SK-N-SH treated with all-trans-retinoic acid at 6 μM for 48 hours (cell line): ENCODE results near the gene ACSM3.

Source experiments
- ATAC-seq: fragments of 200-7000 bp; cut with Tn5 transposase; 3 replicates; pipeline ENCODE4 v1.9.1; 2020; ENCODE audit warnings: mild to moderate bottlenecking, moderate library complexity
- ARNTL ChIP-seq: fragments of 450-650 bp; formaldehyde crosslinking; IDR thresholded peaks from 2 replicates; pipeline ENCODE4 v1.5.0; 2020; ENCODE audit warnings: low read depth, mild to moderate bottlenecking, moderate library complexity, borderline replicate concordance
- BACH2 ChIP-seq: fragments of 250-450 bp; sonication (Bioruptor Pico); IDR thresholded peaks from 2 replicates; pipeline ENCODE4 v1.9.0; 2021; ENCODE audit warnings: mild to moderate bottlenecking, borderline replicate concordance
- CSDC2 ChIP-seq: fragments of 250-450 bp; sonication (Bioruptor Pico); IDR thresholded peaks from 2 replicates; pipeline ENCODE4 v1.5.0; 2020; ENCODE audit warnings: mild to moderate bottlenecking, moderate library complexity
- CSRNP3 ChIP-seq: fragments of 250-450 bp; sonication (Bioruptor Pico); IDR thresholded peaks from 2 replicates; pipeline ENCODE4 v1.5.1; 2021; ENCODE audit warnings: mild to moderate bottlenecking, moderate library complexity
- ESRRG ChIP-seq: fragments of 250-450 bp; sonication (Bioruptor Pico); IDR thresholded peaks from 2 replicates; pipeline ENCODE4 v1.6.1; 2021; ENCODE audit warnings: mild to moderate bottlenecking
- GLIS3 ChIP-seq: fragments of 250-450 bp; sonication (Bioruptor Pico); IDR thresholded peaks from 2 replicates; pipeline ENCODE4 v1.5.0; 2020; ENCODE audit warnings: mild to moderate bottlenecking, moderate library complexity
- ISL1 ChIP-seq: fragments of 250-450 bp; sonication (Bioruptor Pico); IDR thresholded peaks from 2 replicates; pipeline ENCODE4 v2.1.2; 2022; ENCODE audit warnings: mild to moderate bottlenecking, moderate library complexity
- OSR1 ChIP-seq: fragments of 250-450 bp; sonication (Bioruptor Pico); IDR thresholded peaks from 2 replicates; pipeline ENCODE4 v1.8.0; 2022; ENCODE audit warnings: moderate library complexity, mild to moderate bottlenecking, inconsistent platforms
- PPARA ChIP-seq: fragments of 250-450 bp; sonication (Bioruptor Pico); IDR thresholded peaks from 2 replicates; pipeline ENCODE4 v1.5.0; 2020; ENCODE audit warnings: mild to moderate bottlenecking, borderline replicate concordance
- RARB ChIP-seq: fragments of 250-450 bp; sonication (Bioruptor Pico); IDR thresholded peaks from 2 replicates; pipeline ENCODE4 v1.8.0; 2021; ENCODE audit warnings: mild to moderate bottlenecking, moderate library complexity
- TCF4 ChIP-seq: fragments of 250-450 bp; sonication (Bioruptor Pico); IDR thresholded peaks from 2 replicates; pipeline ENCODE4 v1.8.0; 2021; ENCODE audit warnings: mild to moderate bottlenecking, moderate library complexity, borderline replicate concordance
- TOX ChIP-seq: fragments of 250-450 bp; sonication (Bioruptor Pico); IDR thresholded peaks from 2 replicates; pipeline ENCODE4 v1.8.0; 2021; ENCODE audit warnings: mild to moderate bottlenecking, moderate library complexity, borderline replicate concordance
- TSHZ2 ChIP-seq: fragments of 250-450 bp; sonication (Bioruptor Pico); IDR thresholded peaks from 2 replicates; pipeline ENCODE4 v1.5.0; 2020; ENCODE audit warnings: mild to moderate bottlenecking, moderate library complexity
- ZC3H10 ChIP-seq: fragments of 250-450 bp; sonication (Bioruptor Pico); IDR thresholded peaks from 2 replicates; pipeline ENCODE4 v1.5.1; 2021; ENCODE audit warnings: mild to moderate bottlenecking, moderate library complexity
- ZFP30 ChIP-seq: fragments of 450-650 bp; formaldehyde crosslinking; IDR thresholded peaks from 2 replicates; pipeline ENCODE4 v1.5.0; 2022; ENCODE audit warnings: mild to moderate bottlenecking, moderate library complexity
- ZNF565 ChIP-seq: fragments of 450-650 bp; formaldehyde crosslinking; conservative IDR thresholded peaks from 2 replicates; pipeline ENCODE4 v1.5.0; 2020; ENCODE audit warnings: low read depth, mild to moderate bottlenecking, moderate library complexity
- ZNF70 ChIP-seq: fragments of 450-650 bp; formaldehyde crosslinking; IDR thresholded peaks from 2 replicates; pipeline ENCODE4 v1.5.0; 2020; ENCODE audit warnings: mild to moderate bottlenecking, moderate library complexity
- ZNF8 ChIP-seq: fragments of 450-650 bp; formaldehyde crosslinking; IDR thresholded peaks from 2 replicates; pipeline ENCODE4 v1.5.0; 2020; ENCODE audit warnings: mild to moderate bottlenecking, moderate library complexity
- TF ChIP-seq, protein P1 (sequence below): fragments of 250-450 bp; sonication (Bioruptor Pico); IDR thresholded peaks from 2 replicates; pipeline ENCODE4 v1.8.0; 2020; ENCODE audit warnings: mild to moderate bottlenecking, moderate library complexity, borderline replicate concordance
- TF ChIP-seq, protein P2 (sequence below): fragments of 250-450 bp; sonication (Bioruptor Pico); IDR thresholded peaks from 2 replicates; pipeline ENCODE4 v1.5.1; 2020; ENCODE audit warnings: low read depth, mild to moderate bottlenecking, moderate library complexity

ACSM3 gene

GRCh38 chr16:20744922-20745440 lies 18.8 kb upstream of the ACSM3 start (continued):
- no peak for TF ChIP-seq CSRNP3 (CRISPR knock-in tag)
- no peak for TF ChIP-seq ZNF70
- TF ChIP-seq ZFP30: no peak
- no peak for TF ChIP-seq CSDC2 (CRISPR knock-in tag)
- no peak for TF ChIP-seq PPARA (CRISPR knock-in tag)
- no peak for TF ChIP-seq ZC3H10 (CRISPR knock-in tag)

- no peak for ATAC-seq
- TF ChIP-seq ZNF565 (CRISPR knock-in tag): no peak
- TF ChIP-seq RARB (CRISPR knock-in tag): no peak
- no peak for TF ChIP-seq ARNTL (CRISPR knock-in tag)
- TF ChIP-seq ZNF8 (CRISPR knock-in tag): no peak
- no peak for TF ChIP-seq TOX (CRISPR knock-in tag)
- TF ChIP-seq, protein P1, sequence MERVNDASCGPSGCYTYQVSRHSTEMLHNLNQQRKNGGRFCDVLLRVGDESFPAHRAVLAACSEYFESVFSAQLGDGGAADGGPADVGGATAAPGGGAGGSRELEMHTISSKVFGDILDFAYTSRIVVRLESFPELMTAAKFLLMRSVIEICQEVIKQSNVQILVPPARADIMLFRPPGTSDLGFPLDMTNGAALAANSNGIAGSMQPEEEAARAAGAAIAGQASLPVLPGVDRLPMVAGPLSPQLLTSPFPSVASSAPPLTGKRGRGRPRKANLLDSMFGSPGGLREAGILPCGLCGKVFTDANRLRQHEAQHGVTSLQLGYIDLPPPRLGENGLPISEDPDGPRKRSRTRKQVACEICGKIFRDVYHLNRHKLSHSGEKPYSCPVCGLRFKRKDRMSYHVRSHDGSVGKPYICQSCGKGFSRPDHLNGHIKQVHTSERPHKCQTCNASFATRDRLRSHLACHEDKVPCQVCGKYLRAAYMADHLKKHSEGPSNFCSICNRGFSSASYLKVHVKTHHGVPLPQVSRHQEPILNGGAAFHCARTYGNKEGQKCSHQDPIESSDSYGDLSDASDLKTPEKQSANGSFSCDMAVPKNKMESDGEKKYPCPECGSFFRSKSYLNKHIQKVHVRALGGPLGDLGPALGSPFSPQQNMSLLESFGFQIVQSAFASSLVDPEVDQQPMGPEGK: no peak
- no peak for TF ChIP-seq ZFP30
- TF ChIP-seq, protein P2, sequence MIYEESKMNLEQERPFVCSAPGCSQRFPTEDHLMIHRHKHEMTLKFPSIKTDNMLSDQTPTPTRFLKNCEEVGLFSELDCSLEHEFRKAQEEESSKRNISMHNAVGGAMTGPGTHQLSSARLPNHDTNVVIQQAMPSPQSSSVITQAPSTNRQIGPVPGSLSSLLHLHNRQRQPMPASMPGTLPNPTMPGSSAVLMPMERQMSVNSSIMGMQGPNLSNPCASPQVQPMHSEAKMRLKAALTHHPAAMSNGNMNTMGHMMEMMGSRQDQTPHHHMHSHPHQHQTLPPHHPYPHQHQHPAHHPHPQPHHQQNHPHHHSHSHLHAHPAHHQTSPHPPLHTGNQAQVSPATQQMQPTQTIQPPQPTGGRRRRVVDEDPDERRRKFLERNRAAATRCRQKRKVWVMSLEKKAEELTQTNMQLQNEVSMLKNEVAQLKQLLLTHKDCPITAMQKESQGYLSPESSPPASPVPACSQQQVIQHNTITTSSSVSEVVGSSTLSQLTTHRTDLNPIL (CRISPR knock-in tag): no peak
- no peak for TF ChIP-seq TSHZ2 (CRISPR knock-in tag)
- TF ChIP-seq BACH2: no peak
- no peak for TF ChIP-seq ISL1 (CRISPR knock-in tag)
- no peak for TF ChIP-seq ZC3H10 (CRISPR knock-in tag)
- TF ChIP-seq ESRRG (CRISPR knock-in tag): no peak
- no peak for TF ChIP-seq ZNF70
- no peak for TF ChIP-seq OSR1
- TF ChIP-seq PPARA (CRISPR knock-in tag): no peak
- TF ChIP-seq TCF4 (CRISPR knock-in tag): no peak
These were observed 17.4 kb upstream of the ACSM3 start for GRCh38 chr16:20746461-20746860.

- no peak for TF ChIP-seq ZFP30
- TF ChIP-seq TOX (CRISPR knock-in tag): no peak
- no peak for TF ChIP-seq ESRRG (CRISPR knock-in tag)
- TF ChIP-seq ARNTL (CRISPR knock-in tag): no peak
- no peak for TF ChIP-seq TSHZ2 (CRISPR knock-in tag)
- TF ChIP-seq, protein P2 (CRISPR knock-in tag): no peak
- TF ChIP-seq, protein P1: no peak
- no peak for TF ChIP-seq GLIS3 (CRISPR knock-in tag)
- no peak for TF ChIP-seq TCF4 (CRISPR knock-in tag)
- TF ChIP-seq, all 23 proteins: peak for 0
- no peak for ATAC-seq
These were observed 16.6 kb upstream of the ACSM3 start for GRCh38 chr16:20747030-20747816.
